Measurements from ENCODE around the gene VAV2. TPM values are rescaled to one million over a fixed set of nuclear protein-coding genes. Genes with fewer than 3 reads are reported as not detected.

Gene VAV2
- polyA plus RNA-seq, 12 donors = 12.0 to 16.6 (median 15.0) TPM; not detected in 1

- DNase-seq = no peak
Measured at GRCh38 chr9:133713150-133713959, 278.8 kb downstream of the VAV2 start.

- DNase-seq = no peak
Measured at GRCh38 chr9:133712221-133713100, 279.7 kb downstream of the VAV2 start.

Other genes with a start within 250 kb of the VAV2 start
- 10 to 100 TPM in 6 of 12 donors, 1 to 10 TPM in 5, not detected in 1; 8.2 to 15.7 (median 10.5) TPM for gene BRD3OS, start 33.2 kb upstream of the VAV2 start, polyA plus RNA-seq (ENCODE audit: insufficient read length in 12 of 12)
- gene BRD3, start 75.7 kb upstream of the VAV2 start, polyA plus RNA-seq (ENCODE audit: insufficient read length in 12 of 12) = 100 to 1,000 TPM in 1 of 12 donors, 10 to 100 TPM in 11; 45.4 to 418 (median 64.9) TPM
- gene WDR5, start 143.8 kb upstream of the VAV2 start, polyA plus RNA-seq (ENCODE audit: insufficient read length in 12 of 12) = 10 to 100 TPM in 11 of 12 donors, not detected in 1; 36.7 to 58.0 (median 40.2) TPM
- gene RNU6ATAC, start 172.2 kb upstream of the VAV2 start, polyA plus RNA-seq (ENCODE audit: insufficient read length in 12 of 12) = not detected